MM.1S (cell line): ENCODE data around the gene ZNF154.
"Not testable (repeated sequence)": the region's sequence is repeated elsewhere in the genome, so short reads cannot be mapped to it uniquely, and the experiment has no call there.

Source experiments
- EZH2 ChIP-seq: fragments of 300-600 bp; sonication (generic); optimal IDR thresholded peaks from 2 replicates; pipeline ENCODE3; 2017; ENCODE audit warnings: low read depth, mild to moderate bottlenecking, antibody characterized with exemption, low read length, mixed read lengths
- EZH2phosphoT487 ChIP-seq: fragments of 300-600 bp; sonication (generic); IDR thresholded peaks from 2 replicates; pipeline ENCODE4 v1.6.1; 2018; ENCODE audit warnings: antibody characterized with exemption, low read length
- TF ChIP-seq, protein P1 (sequence below): fragments of 300-600 bp; sonication (generic); IDR thresholded peaks from 2 replicates; pipeline ENCODE4 v1.5.1; 2016; ENCODE audit warnings: antibody characterized with exemption, low read length, mixed read lengths

DNA sequence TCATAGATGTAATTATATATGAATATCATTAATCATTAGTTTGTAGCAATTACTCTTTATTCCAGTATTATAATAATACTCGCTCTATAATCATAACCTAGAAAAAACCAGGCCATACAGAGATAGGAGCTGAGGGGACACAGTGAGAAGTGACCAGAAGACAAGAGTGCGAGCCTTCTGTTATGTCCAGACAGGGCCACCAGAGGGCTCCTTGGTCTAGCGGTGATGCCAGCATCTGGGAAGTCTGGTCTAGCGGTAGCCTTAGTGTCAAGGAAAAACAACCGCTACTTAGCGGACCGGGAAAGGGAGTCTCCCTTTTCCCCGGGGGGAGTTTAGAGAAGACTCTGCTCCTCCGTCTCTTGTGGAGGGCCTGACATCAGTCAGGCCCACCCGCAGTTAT lies 29.3 kb upstream of the ZNF154 start:
- TF ChIP-seq, protein P1, sequence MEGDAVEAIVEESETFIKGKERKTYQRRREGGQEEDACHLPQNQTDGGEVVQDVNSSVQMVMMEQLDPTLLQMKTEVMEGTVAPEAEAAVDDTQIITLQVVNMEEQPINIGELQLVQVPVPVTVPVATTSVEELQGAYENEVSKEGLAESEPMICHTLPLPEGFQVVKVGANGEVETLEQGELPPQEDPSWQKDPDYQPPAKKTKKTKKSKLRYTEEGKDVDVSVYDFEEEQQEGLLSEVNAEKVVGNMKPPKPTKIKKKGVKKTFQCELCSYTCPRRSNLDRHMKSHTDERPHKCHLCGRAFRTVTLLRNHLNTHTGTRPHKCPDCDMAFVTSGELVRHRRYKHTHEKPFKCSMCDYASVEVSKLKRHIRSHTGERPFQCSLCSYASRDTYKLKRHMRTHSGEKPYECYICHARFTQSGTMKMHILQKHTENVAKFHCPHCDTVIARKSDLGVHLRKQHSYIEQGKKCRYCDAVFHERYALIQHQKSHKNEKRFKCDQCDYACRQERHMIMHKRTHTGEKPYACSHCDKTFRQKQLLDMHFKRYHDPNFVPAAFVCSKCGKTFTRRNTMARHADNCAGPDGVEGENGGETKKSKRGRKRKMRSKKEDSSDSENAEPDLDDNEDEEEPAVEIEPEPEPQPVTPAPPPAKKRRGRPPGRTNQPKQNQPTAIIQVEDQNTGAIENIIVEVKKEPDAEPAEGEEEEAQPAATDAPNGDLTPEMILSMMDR = peak; percentile 8; the same call in 1 of the 2 replicates
- not testable (repeated sequence) for TF ChIP-seq EZH2, EZH2phosphoT487
